Dermis microvascular lymphatic vessel endothelial cell (primary cell): ENCODE data around the gene ULK4. TPM values are rescaled to one million over a fixed set of nuclear protein-coding genes. Genes with fewer than 3 reads are reported as not detected.
"Not testable (repeated sequence)": the region's sequence is repeated elsewhere in the genome, so short reads cannot be mapped to it uniquely, and the experiment has no call there.

ENCODE experiments used
- DNase-seq, 2 donors: peaks; one replicate each; pipeline versions ENCODE4 v3.0.0 to v3.0.0-alpha.2; 2010; ENCODE audit warnings: low read depth in 2 of 2
- total RNA-seq: library from RNA; depleted of rRNA; stranded (reverse); fragments of >200 nt; gene quantifications from 2 replicates; pipeline ENCODE4 v1.2.1, GENCODE V29; 2014

Gene ULK4
- total RNA-seq, 1 donor from 2014 or later, result 5.8 TPM

DNA sequence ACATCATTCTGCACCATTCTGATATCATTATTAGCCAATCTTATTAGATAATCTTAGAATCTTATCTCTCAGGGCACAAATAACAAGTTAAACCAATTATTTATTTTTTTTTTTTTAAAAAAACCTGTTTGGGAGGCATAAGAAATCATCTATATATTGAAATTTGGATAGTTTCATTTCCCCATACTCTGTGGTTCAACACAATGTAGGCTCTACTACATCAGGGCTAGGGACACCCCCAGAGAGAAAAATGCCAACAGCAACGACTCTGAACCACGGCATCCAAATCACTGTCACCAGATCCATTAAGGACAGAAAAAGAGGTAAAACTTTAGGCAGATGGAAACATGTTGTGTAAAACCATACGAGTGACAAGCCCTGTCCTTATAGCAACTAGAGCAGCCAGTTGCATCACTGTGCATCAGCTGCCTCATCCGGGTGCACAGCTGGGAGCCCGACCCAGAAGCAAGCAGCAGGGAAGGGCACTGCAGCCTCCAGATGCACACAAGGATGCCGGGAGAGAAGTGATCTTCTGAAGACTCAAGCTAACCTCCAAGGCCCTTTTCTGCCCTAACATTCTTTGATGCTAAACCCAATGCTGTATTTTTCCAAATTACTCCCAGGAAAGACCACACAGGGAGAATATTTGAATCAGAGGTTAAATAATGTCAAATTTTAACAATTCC lies 381.5 kb downstream of the ULK4 start:
- no peak for DNase-seq

DNA sequence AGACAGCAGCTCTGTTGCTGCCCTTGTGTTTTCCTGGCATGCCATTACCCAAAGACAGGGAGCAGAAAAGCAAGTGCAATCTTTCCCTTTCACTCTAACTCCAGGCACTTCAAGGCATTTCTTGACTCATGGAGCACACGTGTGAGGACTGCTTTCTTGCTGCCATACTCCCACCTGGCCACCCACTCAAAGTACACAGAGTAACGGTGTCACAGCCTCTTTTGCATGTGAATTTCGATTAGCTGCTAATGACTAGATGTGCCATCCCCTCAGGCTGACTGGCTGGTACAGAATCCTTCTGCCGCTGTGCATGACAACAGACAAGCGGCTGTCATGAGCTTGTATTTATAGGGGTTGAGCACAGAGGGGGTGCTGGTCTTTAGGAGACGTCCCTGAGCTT lies 382.0 kb downstream of the ULK4 start:
- no peak for DNase-seq

DNA sequence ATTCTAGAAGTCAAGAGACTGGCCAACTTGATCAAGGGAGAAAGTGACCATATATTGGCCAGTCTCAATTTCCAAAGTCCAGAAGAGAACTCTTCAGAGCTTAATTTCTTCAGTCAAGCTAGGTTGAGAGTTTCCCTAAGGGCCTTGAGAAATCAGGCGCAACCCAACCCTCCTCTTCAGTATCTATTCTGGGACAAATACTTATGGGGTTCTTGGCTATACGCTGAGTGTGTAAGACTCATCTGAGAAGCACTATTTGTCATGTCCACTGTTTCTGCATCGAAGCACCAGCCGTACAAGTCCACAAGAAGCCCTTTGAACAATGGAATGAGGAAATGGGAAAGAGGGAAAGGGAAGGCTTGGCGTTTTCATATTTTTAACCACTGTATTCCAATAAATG lies 383.1 kb downstream of the ULK4 start:
- DNase-seq, result no peak

DNA sequence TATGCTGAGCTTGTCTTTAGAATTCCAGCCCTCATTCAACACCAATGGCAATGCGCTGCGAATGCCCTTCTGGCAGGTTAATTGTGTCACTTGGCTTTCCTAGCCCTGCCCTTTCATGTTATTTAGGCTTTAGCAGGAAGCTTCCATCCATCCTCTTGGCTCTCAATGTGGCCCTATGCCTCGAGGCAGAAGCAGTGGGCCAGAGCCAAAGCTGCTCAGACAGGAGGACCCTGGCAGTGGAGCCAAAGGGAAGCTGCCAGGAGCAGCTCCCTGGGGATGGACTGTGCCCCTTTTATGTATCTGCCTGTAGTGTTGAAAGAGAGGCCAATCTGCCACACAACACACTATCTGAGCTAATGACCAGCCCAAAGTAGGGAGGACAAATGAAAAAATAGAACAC lies 386.2 kb downstream of the ULK4 start:
- no peak for DNase-seq

DNA sequence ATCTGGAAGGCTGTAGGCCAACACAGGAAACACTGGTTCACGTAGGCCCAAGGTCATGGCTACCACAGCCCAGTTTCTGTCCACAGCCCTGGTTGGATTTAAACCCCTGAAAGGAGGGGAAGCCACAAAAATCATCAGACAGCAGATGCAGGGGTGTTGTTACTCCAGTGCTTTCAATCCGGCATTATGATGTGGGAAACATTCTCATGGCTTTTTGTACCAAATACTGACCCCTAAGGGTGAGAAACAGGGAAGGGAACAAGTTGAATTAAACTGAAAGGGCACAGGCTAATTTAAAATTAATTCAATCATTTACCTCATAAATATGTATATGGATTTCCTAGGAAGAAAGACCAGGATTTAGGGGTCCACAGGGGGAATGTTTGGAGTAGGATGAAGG lies 387.0 kb downstream of the ULK4 start:
- DNase-seq, result no peak

DNA sequence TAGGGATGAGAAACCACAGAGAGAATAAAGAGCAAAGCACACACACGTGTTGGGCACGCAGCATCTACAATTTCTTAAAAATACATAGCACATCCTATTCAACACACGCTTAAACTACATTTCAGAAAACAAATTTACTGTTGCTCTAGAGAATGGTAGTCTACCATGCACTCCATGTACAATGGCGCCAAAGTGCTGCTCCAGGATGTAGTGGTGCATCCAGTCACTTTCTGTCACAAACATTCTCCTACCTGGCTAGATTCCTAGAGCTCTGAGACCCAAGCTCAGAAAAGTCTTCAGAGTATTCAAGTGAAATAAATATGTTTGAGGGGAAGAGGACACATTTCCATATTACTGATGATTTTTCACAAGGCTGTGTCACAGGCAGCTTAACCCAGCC lies 388.3 kb downstream of the ULK4 start:
- no peak for DNase-seq

DNA sequence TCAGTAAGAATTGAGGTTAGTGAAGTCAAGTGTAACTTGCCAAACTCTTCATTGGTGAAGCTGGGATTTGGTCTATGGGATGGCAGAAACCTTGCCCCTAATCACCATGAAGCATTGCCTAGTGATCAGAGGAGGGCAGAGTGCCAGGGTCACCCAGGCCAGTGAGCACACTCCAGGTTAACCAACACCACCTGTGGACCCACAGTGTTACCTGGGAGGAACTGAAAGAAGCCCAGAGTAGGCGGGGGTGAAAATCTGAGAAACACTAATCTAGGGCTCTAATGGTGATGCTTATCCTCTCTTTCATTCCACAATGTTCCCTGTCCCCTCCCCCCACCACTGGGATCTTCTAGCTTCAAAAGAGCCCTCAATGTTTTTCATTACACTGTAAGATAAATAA lies 389.8 kb downstream of the ULK4 start:
- DNase-seq, result no peak

DNA sequence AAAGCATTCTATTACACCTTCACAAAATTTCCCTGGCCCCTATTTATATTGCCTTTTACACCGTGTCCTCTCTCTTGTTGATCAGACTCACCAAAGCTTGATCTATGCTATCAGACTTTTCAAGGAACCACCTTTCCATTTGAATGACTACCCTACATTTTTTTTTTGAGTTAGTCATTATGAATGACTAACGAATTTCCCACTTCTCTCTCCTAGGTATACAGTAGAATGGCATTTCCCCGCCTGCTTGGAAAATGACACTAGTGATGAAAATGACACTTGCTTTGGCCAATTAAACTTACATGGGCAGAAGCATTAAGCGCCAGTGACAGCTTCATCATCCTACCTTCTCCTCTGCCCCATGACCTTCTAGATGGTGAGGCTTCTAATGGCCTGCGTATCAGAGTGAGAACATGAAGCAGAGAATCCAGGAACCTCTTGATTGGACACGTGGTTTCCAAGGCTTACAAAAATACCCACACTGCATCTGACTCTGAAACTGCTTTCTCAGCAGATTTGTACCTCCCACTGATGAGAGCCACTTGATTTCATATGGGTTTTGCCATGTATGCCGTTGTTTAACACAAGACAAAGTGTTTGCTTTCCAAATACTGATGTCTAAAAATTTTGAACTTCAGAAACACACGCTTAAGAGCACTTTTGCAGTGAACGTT lies 392.1 kb downstream of the ULK4 start:
- no peak for DNase-seq

DNA sequence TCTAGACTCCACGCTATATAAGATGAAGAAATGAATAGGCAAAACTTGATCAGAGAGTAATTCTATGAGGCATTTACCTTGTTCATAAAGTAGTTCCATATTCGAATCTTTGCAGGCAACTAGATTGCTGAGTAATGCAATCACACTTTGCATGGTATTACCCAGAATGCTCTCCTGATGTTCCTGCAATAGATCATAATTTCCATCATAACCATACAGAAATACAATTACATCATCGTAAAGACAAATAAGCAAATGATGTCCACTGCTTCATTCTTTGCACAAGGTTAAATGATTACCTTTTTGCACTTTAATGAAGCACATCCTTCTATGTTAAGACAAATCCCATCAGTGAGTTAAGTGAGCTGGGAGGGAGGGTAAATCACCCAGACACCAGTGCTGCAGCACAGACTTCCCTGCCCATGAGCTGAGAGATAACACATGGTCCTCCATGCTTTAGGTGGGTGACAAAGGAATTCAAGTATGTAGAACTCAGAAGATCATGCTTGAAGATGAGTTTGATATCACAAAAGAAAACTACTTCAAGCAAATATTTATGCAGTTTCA lies 395.9 kb downstream of the ULK4 start:
- no peak for DNase-seq

DNA sequence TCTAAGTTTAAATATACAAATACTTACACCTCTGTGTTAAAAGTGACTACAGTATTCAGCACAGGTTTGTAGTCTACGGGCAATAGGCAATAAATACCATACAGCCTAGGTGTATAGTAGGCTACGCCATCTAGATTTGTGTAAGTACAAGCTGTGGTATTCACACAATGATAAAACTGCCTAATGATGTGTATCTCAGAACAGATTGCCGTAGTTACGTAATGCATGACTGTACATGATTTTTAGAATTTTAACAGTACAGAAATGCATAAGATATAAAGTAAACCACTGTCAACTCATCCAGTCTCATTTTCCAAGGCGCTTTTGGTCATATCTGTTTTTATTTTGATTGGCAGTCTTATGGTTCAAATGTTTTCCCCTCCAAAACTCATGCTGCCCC lies 396.9 kb downstream of the ULK4 start:
- DNase-seq, result no peak

DNA sequence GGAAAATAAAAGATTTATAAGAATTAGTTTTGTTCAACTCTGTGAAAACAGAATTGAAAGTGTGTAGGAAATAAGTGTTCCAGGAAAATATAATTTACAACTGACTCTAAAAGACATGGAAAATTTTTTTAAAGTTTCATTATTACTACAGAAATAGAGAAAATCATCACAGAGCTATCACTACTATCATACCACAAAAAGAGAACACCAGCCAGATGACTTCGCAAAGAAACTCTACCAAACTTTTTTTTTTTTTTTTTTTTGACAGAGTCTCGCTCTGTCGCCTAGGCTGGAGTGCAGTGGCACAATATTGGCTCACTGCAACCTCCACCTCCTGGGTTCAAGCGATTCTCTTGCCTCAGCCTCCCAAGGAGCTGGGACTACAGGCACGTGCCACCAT lies 405.7 kb downstream of the ULK4 start:
- not testable (repeated sequence) for DNase-seq

DNA sequence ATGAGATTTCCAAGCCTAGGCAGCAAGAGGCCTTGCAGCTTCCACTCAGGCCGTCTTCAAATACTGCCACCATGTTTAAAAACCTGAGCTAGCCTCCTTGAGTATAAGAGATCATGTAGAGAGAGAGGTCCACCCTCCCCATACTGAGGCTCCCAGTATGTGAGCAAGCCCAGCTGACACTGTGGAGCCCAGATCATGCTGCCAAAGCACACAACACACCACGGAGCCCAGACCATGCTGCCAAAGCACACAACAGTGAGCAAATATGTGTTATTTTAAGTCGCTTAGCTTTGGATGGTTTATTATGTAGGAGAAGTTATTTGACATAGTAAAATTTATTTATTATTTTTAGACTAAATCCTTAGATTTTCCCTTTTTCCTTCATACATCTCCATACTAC lies 428.9 kb downstream of the ULK4 start:
- DNase-seq, result no peak

DNA sequence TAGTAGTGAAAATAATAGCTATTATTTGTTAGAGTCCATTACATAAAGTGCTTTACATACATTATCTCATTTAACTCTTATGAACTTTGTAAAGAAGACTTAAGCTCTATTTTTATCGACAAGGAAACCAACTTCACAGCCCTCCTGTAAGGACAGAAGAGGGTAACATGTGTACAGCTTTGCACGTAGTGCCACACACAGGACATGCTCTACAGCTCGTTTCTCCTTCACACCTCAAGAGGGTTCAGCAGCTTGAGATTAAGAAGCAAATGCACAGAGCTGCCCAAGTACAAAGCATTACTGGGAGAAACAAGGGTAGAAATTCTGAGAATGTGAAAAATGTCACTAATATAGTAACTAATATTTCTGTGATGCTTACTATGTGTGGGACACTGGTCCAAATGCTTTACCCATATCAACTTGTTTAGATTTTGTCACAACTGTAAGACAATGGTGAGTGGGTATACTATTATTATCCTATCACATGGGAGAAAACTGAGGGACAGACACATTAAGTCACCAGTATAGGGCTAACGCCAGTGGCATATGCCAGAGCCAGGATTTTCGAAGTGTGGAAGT lies 434.8 kb downstream of the ULK4 start:
- no peak for DNase-seq

DNA sequence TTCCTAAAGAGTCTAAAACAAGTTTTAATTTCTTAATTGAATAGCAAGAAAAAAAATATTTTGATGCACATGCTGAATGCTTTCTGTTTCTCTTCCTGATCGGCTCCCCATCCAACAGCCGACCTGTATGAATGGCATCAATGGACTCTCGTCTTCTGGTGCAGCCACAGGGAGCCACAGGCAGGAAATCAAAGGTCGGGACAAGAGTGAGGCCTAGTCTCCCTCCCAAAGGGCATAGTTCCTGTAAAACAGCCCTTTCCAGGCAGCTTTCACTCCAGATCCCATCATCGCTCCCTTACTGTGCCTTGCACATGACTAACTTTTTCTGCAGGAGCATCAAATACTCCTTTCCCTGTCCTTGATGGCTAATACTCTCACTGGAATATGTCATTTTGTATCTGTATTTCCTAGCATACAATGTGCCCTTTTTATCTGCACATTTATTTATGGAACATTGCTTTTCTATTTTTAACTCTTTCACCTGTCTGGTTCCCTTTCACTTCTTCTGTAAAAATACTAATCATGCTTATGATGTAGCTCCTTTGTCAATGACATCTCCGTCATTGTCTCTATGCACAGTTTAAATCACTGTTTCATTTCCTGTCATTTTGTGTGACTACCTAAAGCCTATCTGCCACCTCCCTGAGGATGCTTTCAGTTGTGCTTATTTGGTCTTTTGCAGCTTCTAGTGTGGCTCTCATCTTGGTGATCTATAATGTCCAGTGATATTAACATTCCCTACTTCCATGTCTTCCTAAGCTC lies 436.4 kb downstream of the ULK4 start:
- no peak for DNase-seq

DNA sequence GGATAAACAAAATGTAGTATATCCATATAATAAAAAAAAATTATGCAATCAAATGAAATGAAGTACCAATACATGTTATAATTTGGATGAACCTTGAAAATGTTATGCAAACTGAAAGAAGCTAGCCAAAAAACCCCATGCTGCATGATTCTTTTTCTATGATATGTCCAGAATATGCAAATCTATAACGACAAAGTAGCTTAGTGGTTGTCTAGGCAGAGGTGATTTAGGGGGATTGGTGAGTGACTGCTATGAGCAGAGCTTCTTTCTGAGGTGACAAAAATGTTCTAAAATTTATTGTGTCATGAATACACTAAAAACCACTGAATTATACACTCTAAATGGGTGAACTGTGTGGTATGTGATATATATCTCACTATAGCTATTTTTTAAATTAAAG lies 438.0 kb downstream of the ULK4 start:
- DNase-seq, result no peak

DNA sequence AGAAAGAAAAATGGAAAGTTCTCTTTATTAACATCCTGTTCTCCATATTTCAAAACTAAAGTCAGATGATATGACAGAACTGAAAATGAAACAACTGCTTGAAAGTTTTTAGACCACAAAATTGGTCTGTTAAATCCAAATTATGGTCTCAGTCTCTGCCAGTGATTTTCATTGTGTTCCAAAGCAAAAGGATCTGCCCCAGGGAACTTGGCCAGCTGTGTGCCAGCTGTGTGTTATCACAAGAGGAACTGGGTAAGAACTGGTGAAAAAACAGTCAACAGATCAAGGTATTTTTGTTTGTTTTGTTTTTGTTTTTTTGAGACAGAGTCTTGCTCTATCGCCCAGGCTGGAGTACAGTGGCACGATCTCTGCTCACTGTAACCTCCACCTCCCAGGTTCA lies 439.3 kb downstream of the ULK4 start:
- no peak for DNase-seq

DNA sequence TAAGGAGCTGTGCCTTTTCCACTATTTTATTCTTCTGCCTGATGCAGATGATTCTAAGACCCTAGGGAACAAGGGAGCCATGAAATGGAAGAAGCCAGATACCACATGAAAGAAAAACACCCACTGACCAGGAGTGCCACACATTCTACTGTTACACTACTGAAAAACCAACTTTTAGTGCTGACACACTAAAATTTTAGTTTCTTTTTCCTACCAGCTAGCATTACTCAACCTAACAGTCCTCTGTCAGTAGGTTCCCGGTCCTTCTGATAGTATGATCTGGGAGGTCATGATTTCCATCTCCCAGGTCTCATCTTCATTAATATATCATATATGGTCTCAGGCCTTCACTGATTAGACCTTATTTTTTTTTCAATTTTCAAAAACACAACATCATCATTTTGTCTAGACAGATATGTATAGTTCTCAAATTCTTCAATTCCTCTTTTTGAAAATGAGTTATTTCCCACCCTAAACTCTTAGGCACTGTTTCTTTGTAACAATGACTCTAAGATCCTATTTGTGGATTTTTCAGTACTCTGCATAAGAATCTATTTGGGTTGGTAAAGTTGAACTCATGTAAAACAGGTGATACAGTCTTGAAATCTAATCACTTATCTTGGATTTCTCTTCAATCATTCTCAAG lies 440.8 kb downstream of the ULK4 start:
- DNase-seq, result no peak

DNA sequence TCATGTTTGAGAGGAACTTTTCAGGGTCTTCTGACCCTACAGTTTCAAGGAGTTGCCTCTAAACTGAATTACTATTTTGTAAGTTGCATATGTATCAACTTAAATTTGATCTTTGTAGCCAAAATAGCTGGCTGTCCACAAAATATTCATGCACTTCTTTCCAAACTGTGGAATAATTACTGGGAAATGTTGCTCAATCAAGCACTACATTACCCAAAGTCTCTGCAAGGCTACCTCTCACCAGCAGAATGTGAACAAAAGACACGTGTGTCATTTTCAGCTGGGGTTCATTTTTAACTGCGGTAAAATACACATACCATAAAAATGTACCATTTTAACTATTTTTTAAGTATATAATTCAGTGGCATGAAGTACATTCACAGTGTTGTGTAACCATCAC lies 442.2 kb downstream of the ULK4 start:
- DNase-seq, result no peak

DNA sequence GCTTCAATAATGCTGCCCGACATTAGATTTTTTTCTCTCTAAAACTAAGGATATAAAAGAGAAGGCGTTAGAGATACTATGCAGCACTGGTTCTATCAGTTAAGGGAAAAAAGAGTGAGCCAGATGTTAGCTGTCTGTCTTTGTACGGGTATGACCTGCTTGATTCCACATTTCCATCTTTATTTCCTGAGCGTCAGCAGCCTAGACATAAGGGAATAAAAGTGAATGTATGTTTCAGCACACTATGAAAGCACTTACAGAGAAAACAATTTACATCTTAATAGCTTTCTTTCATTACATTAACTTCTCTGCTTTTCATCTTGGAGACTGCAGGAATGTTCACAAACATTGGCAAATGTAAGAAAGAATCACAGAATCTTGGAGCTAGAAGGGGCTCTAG lies 443.3 kb downstream of the ULK4 start:
- no peak for DNase-seq

DNA sequence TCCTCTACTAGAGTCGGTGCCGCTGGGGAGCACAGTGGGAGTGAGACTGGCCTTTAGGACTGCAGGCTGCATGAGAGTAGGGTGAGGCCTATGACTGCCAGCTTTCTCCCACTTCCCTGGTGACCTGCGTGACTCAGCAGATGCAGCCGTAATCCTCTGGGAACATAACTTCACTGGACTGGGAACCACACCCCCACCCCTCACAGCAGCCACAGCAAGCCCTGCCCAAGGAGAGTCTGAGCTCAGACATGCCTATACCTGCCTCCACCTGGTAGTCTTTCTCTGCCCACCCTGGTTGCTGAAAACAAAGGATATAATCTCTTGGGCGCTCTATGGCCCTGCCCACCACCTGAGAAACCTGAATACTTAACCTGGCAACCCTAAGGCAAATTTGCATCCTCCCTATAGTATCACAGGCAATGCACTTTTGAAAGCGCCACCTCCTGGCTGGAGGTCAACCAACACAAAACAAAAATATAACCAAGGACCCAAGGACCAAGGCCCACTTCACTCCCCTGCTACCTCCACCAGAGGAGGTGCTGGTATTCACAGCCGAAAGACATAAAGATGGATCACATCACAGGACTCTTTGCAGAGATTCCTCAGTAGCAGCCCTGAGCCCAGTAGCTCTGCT lies 453.7 kb downstream of the ULK4 start:
- no peak for DNase-seq
